Fibroblast of villous mesenchyme (primary cell): ENCODE results near the gene SLC22A5. TPM values are rescaled to one million over a fixed set of nuclear protein-coding genes. Genes with fewer than 3 reads are reported as not detected.

Experiments used
- DNase-seq: peaks from one replicate; pipeline ENCODE4 v3.0.0-alpha.2; 2010; ENCODE audit warnings: low read depth
- H3K4me3 ChIP-seq: 2 replicates; pipeline ENCODE4 v1.5.1; 2011; ENCODE audit warnings: low read depth, mild to moderate bottlenecking, low read length
- total RNA-seq: library from RNA; depleted of rRNA; stranded (reverse); fragments of >200 nt; gene quantifications from 2 replicates; pipeline ENCODE4 v1.2.3, GENCODE V29; 2012
- TF ChIP-seq, protein P1 (sequence below): IDR thresholded peaks from 2 replicates; pipeline ENCODE4 v1.5.1; 2012; ENCODE audit warnings: low read depth, mild to moderate bottlenecking, low read length; ENCODE audit not compliant: insufficient read depth

Gene SLC22A5
- total RNA-seq, 1 donor = 7.3 TPM

DNA sequence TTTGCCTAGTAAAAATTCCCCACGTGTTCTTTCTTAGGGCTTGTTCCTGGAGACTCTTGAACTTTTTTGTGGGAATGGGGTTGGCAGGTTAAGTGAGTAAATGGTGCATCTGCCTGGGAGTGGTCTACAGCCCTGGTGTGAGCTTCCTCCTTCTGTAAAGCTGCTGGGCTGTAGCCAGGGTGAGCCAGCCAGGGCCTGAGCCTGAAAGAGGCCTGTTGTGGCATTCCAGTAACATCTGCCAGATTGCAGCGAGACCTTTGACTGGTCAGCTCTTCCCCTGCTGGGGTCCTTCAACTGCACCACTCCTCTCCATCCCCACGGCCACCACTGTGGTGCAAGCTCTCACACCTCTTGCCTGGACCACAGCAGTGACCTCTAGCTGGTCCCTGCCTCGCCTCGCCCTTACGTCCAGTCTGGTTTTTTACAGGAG is 47.5 kb downstream of the SLC22A5 start:
- no peak overlapping the region for H3K4me3 ChIP-seq
- DNase-seq = no peak
- TF ChIP-seq, protein P1, sequence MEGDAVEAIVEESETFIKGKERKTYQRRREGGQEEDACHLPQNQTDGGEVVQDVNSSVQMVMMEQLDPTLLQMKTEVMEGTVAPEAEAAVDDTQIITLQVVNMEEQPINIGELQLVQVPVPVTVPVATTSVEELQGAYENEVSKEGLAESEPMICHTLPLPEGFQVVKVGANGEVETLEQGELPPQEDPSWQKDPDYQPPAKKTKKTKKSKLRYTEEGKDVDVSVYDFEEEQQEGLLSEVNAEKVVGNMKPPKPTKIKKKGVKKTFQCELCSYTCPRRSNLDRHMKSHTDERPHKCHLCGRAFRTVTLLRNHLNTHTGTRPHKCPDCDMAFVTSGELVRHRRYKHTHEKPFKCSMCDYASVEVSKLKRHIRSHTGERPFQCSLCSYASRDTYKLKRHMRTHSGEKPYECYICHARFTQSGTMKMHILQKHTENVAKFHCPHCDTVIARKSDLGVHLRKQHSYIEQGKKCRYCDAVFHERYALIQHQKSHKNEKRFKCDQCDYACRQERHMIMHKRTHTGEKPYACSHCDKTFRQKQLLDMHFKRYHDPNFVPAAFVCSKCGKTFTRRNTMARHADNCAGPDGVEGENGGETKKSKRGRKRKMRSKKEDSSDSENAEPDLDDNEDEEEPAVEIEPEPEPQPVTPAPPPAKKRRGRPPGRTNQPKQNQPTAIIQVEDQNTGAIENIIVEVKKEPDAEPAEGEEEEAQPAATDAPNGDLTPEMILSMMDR = no peak

DNA sequence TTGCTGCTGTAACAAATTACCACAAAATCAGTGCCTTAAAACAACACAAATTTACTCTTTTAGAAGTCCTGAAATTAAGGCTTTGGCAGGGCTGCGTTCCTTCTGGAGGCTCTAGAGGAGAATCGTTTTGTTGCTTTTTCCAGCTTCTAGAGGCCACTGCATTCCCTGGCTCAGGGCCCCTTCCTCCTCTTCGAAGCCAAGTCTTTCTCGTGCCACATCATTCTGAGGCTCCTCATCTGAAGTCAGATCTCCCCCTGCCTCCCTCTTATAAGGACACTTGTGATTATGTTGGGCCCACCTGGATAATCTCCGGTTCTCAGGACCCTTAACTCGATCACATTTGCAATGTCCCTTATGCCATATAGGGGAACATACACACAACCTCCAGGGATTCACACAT is 48.0 kb downstream of the SLC22A5 start:
- no peak overlapping the region for H3K4me3 ChIP-seq
- TF ChIP-seq, protein P1 = no peak

DNA sequence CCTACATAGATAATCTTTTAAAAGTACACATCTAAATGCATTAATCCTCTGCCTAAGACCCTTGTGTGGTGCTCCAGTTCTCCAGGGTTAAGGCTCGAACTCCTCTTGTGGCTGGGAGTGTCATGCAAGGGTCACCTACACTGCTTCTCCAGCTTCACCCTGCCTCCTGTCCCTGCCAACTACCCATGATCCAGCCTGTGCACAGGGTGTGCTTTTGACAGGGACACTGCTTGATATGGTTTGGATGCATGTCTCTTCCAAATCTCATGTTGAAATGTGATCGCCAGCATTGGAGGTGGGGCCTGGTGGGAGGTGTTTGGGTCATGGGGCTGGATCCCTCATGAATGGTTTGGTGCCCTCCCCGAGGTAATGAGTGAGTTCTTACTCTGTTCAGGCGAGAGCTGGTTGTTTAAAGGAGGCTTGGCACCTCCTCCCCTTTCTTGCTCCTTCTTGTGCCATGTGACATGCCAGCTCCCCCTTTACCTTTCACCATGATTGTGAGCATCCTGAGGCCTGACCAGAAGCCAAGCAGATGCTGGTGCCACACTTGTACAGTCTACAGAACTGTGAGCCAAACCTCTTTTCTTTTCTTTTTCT is 48.5 kb downstream of the SLC22A5 start:
- no peak overlapping the region for H3K4me3 ChIP-seq
- DNase-seq = no peak
- TF ChIP-seq, protein P1 = no peak

More for the DNA sequence above, 48.0 kb downstream of the SLC22A5 start:
- no peak for DNase-seq

DNA sequence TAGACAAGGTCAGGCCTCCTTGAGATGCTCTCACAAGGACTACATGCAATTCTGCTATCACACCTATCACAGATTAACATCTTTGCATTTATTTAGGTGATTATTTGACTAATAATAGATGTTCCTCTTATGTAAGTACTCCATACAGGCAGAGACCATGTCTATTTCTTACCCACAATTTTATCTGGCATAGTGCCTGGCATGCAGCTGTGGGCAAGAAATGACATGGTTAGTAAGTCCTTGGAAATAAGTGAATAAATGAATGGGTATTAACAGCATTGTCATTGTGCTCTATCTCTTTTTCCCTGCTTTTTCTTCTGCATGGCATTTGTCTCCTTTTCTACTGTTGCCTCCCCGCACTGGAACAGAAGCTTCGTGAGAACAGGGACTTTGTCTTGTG is 49.4 kb downstream of the SLC22A5 start:
- no peak for DNase-seq

DNA sequence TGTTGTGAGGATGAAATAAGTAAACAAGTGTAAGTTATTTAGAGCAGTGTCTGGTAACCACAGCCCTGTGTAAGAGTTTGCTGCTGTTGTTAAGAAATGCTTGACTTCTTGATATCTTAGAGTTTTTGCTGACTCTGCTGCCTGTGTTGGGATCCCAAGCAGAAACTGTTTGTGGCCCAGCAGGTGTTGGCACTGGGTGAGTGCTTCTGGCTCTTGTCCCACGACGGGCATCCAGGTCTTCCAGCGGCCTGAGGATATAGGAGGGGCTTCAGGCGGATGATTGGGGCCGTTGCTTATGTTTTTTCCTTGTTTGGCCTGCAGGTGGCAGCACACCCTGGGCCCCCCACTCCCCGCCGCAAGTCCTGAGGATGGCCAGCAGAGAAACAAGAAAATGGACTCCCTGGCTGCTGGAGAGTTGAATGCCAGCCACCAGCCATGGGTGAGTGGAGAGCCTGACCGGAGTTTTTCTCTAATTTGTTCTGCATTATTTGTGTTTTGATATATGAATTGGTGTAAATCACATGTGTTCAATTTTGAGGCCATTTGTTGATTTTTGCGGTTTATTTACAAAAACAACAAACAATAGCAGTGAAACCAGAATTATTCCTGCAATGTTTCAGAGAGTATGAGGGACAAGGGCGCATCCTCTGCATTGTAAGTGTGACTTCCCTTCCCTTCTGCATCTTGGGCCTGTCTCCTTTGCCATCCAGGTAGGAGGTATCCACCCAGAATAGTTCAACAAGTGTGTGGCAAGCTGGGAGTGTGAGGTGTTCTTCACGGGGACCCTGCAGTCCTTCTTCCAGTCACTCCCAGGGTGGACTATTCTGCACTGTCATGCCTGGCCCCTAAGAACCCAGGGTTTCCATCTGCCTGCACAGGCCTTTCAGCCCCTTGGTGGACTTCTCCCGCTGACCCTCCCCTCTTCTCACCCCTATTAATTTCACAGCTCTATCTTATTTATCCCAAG is 50.3 kb downstream of the SLC22A5 start:
- H3K4me3 ChIP-seq = no peak overlapping the region
- TF ChIP-seq, protein P1 = peak; percentile 83
- DNase-seq = peak; percentile 83

More for the DNA sequence above, 49.4 kb downstream of the SLC22A5 start:
- H3K4me3 ChIP-seq = no peak overlapping the region
- TF ChIP-seq, protein P1 = no peak

DNA sequence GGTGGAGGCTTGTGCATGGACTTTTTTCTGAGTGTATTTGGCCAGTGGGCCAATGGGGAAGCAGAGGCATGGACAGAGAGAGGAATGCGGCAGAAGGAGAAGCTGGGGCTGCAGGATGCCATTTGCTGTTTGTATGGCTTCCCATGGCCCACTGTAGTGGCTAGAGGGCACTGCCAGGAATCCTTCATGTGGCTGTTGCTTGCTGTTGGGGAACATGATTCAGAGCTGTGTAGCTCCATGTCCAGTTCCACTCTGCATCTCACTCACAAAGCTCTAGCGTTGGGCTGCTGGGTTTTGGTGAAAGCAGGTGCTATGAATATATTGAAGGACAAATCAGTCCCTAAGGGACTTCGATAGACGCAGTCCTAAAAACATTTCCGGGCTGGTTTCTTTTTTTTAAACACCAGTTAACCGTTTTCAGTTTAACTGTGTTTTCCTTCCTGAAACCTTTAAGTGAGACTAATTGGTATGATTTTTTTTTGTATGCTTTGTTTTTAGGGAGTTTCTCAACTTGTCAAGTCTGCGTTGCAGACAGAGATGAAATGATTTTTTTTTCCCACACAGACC is 51.3 kb downstream of the SLC22A5 start:
- no peak for DNase-seq
- no peak overlapping the region for H3K4me3 ChIP-seq
- TF ChIP-seq, protein P1 = no peak
